HCT116 (cell line): ENCODE measurements around the gene PIP4P1. TPM values are rescaled to one million over a fixed set of nuclear protein-coding genes. Genes with fewer than 3 reads are reported as not detected.

Source experiments
- ATAC-seq: fragments of 200-7000 bp; cut with Tn5 transposase; 2 replicates; pipeline ENCODE4 v1.9.1; 2020; ENCODE audit warnings: mild to moderate bottlenecking, moderate library complexity
- BruUV-seq: library from RNA; stranded (reverse); fragments of 400-500 nt; replicated peaks from 2 replicates; lab custom pipeline; 2021; lab: Mats Ljungman, UMichigan
- CTCF ChIA-PET: fragments of 300-600 bp; sonication (Branson Sonifier 250); formaldehyde crosslinking; loops from one replicate; lab custom pipeline; 2021; ENCODE audit warnings: antibody characterized with exemption; lab: Charles Lee
- POLR2A ChIA-PET: fragments of 300-600, 350-600 bp; sonication (Branson Sonifier 250); formaldehyde crosslinking; loops from one replicate; lab custom pipeline; 2021; ENCODE audit warnings: antibody characterized with exemption; lab: Charles Lee
- RAD21 ChIA-PET, 2 experiments: fragments of 300-600 bp; sonication (Branson Sonifier 250); formaldehyde crosslinking; loops; one replicate each; lab custom pipeline; 2023; ENCODE audit warnings: low total read pairs in 2 of 2; ENCODE audit not compliant: uncharacterized antibody in 2 of 2, unreplicated experiment in 2 of 2, low non-redundant PET in 1 of 2; lab: Charles Lee
- DNase-seq: peaks from one replicate; pipeline ENCODE4 v3.0.0-alpha.2; 2010; ENCODE audit warnings: low read depth, low spot score
- H2AFZ ChIP-seq: fragments of 200-600 bp; shearing (Covaris generic), sonication (generic); 2 replicates; pipeline ENCODE4 v1.6.1; 2017; ENCODE audit warnings: low read depth, mixed run types, mixed read lengths, antibody characterized with exemption, low read length; ENCODE audit not compliant: poor library complexity, severe bottlenecking
- H3K27ac ChIP-seq: 2 replicates; pipeline ENCODE4 v1.5.1; 2012; ENCODE audit warnings: low read depth, low read length
- H3K27me3 ChIP-seq: fragments of 200-600 bp; sonication (generic); 2 replicates; pipeline ENCODE4 v1.6.1; 2016; ENCODE audit warnings: mixed run types, low read length, mixed read lengths; ENCODE audit not compliant: insufficient read depth
- H3K36me3 ChIP-seq, 2 experiments: fragments of 200-500 bp in 1 of 2; fragments of 200-600 bp in 1 of 2; sonication (Bioruptor generic) in 1 of 2; sonication (generic) in 1 of 2; 2 replicates each; pipeline versions ENCODE4 v1.5.1 to v1.6.1; 2014 to 2016; ENCODE audit warnings: low read length in 2 of 2, inconsistent platforms in 1 of 2, mixed read lengths in 1 of 2, mixed run types in 1 of 2; ENCODE audit not compliant: insufficient read depth in 2 of 2, control insufficient read depth in 1 of 2
- H3K4me1 ChIP-seq, 2 experiments: fragments of 200-600 bp in 1 of 2; sonication (generic) in 1 of 2; 2 replicates each; pipeline versions ENCODE4 v1.5.1 to v1.6.1; 2012 to 2017; ENCODE audit warnings: low read length in 2 of 2, inconsistent platforms in 1 of 2, mild to moderate bottlenecking in 1 of 2, mixed read lengths in 1 of 2, mixed run types in 1 of 2, moderate library complexity in 1 of 2; ENCODE audit not compliant: insufficient read depth in 2 of 2, control insufficient read depth in 1 of 2
- H3K4me2 ChIP-seq: fragments of 200-600 bp; sonication (generic); 2 replicates; pipeline ENCODE4 v1.6.1; 2017; ENCODE audit warnings: mixed run types, low read length, mixed read lengths
- H3K4me3 ChIP-seq, 2 experiments: fragments of 200-600 bp in 1 of 2; sonication (generic) in 1 of 2; replicated peaks in 1 of 2; 2 replicates each; pipeline ENCODE4 v1.5.1; 2011 to 2016; ENCODE audit warnings: low read length in 2 of 2, control low read depth in 1 of 2, low read depth in 1 of 2, mild to moderate bottlenecking in 1 of 2, mixed read lengths in 1 of 2, mixed run types in 1 of 2
- H3K79me2 ChIP-seq: fragments of 200-600 bp; sonication (generic); 2 replicates; pipeline ENCODE4 v1.6.1; 2017; ENCODE audit warnings: mild to moderate bottlenecking, mixed run types, low read length, moderate library complexity, mixed read lengths; ENCODE audit not compliant: insufficient read depth
- H3K9ac ChIP-seq: fragments of 200-600 bp; sonication (generic); 2 replicates; pipeline ENCODE4 v1.6.1; 2016; ENCODE audit warnings: low read length, mixed read lengths
- H3K9me2 ChIP-seq: fragments of 200-600 bp; sonication (generic), shearing (Covaris generic); 2 replicates; pipeline ENCODE4 v1.6.1; 2017; ENCODE audit warnings: mixed run types, mild to moderate bottlenecking, moderate library complexity; ENCODE audit not compliant: insufficient read depth
- H3K9me3 ChIP-seq, 2 experiments: fragments of 200-500 bp in 1 of 2; fragments of 200-600 bp in 1 of 2; sonication (Bioruptor generic) in 1 of 2; sonication (generic) in 1 of 2; 2 replicates each; pipeline ENCODE4 v1.6.1; 2014 to 2017; ENCODE audit warnings: low read length in 2 of 2, mixed read lengths in 2 of 2, inconsistent platforms in 1 of 2, low read depth in 1 of 2, mild to moderate bottlenecking in 1 of 2, mixed run types in 1 of 2, moderate library complexity in 1 of 2; ENCODE audit not compliant: control insufficient read depth in 1 of 2, insufficient read depth in 1 of 2
- H4K20me1 ChIP-seq: fragments of 200-600 bp; sonication (generic), shearing (Covaris generic); 2 replicates; pipeline ENCODE4 v1.6.1; 2017; ENCODE audit warnings: mixed run types, mild to moderate bottlenecking, moderate library complexity; ENCODE audit not compliant: insufficient read depth
- CBX3 ChIP-seq: IDR thresholded peaks from 2 replicates; pipeline ENCODE4 v1.6.1; 2012; ENCODE audit warnings: low read depth
- CEBPB ChIP-seq: IDR thresholded peaks from 2 replicates; pipeline ENCODE4 v1.6.1; 2012; ENCODE audit warnings: low read depth
- CTCF ChIP-seq, 3 experiments: fragments of 200-600 bp in 1 of 3; sonication (generic) in 1 of 3; IDR thresholded peaks in 2 of 3; conservative IDR thresholded peaks in 1 of 3; 2 replicates each; pipeline ENCODE4 v1.5.1; 2012 to 2017; ENCODE audit warnings: low read depth in 2 of 3, low read length in 2 of 3, antibody characterized with exemption in 1 of 3, borderline replicate concordance in 1 of 3, control low read depth in 1 of 3, mild to moderate bottlenecking in 1 of 3, mixed read lengths in 1 of 3, mixed run types in 1 of 3, moderate library complexity in 1 of 3; ENCODE audit not compliant: insufficient read depth in 1 of 3
- EZH2 ChIP-seq: fragments of 200-600 bp; sonication (generic); IDR thresholded peaks from 2 replicates; pipeline ENCODE4 v1.6.1; 2017; ENCODE audit warnings: antibody characterized with exemption, mixed run types
- MAX ChIP-seq: IDR thresholded peaks from 2 replicates; pipeline ENCODE4 v1.6.1; 2012
- POLR2A ChIP-seq: IDR thresholded peaks from 2 replicates; pipeline ENCODE4 v1.7.0; 2011; ENCODE audit warnings: borderline replicate concordance; ENCODE audit not compliant: insufficient read depth, insufficient read length; ENCODE audit errors: extremely low read depth
- POLR2AphosphoS5 ChIP-seq: IDR thresholded peaks from 2 replicates; pipeline ENCODE4 v1.6.1; 2011; ENCODE audit warnings: mild to moderate bottlenecking, low read depth, low read length, moderate library complexity
- RAD21 ChIP-seq: IDR thresholded peaks from 2 replicates; pipeline ENCODE4 v1.6.1; 2012; ENCODE audit warnings: low read depth, mild to moderate bottlenecking
- REST ChIP-seq: IDR thresholded peaks from 2 replicates; pipeline ENCODE4 v1.6.1; 2012; ENCODE audit warnings: low read depth
- ZBTB33 ChIP-seq: IDR thresholded peaks from 2 replicates; pipeline ENCODE4 v1.6.1; 2011; ENCODE audit warnings: mild to moderate bottlenecking, low read length, moderate library complexity; ENCODE audit not compliant: insufficient replicate concordance; ENCODE audit errors: extremely low read depth
- intact Hi-C: fragments of 100-400 bp; cut with micrococcal nuclease; formaldehyde crosslinking; loops from 2 replicates; pipeline ENCODE4 v1.10.0; 2022
- total RNA-seq: library from RNA; stranded (reverse); gene quantifications from one replicate; pipeline ENCODE4 v1.2.1, GENCODE V29; 2021; ENCODE audit not compliant: unreplicated experiment

The PIP4P1 gene
- total RNA-seq, 1 experiment from 2014 or later: 35.4 TPM

GRCh38 chr14:20440882-20441281 lies 20.4 kb downstream of the PIP4P1 start:
- peaks cover 1 to 6% of the 10 kb centered on the region in 2 experiments; a peak in 2 of 4 replicates for H3K4me1 ChIP-seq
- no peak for TF ChIP-seq POLR2A
- no peak for TF ChIP-seq POLR2AphosphoS5
- peaks cover 0 to 6% of the 10 kb centered on the region in 2 experiments; a peak in 1 of 4 replicates for H3K36me3 ChIP-seq
- H2AFZ ChIP-seq: no peak overlapping the region
- RAD21 ChIA-PET: no interaction called here
- BruUV-seq: no TSS peak
- H3K9me2 ChIP-seq: no peaks in the 10 kb centered on the region
- no peak overlapping the region for H3K9ac ChIP-seq
- H4K20me1 ChIP-seq: no peaks in the 10 kb centered on the region
- DNase-seq (no peak), ATAC-seq (no peak)
- no peak overlapping the region for H3K4me3 ChIP-seq
- CTCF ChIA-PET: no interaction called here
- POLR2A ChIA-PET: no interaction called here
- H3K9me3 ChIP-seq: no peaks in the 10 kb centered on the region
- no peak overlapping the region for H3K4me2 ChIP-seq
- intact Hi-C loops: no loop called here
- no peak overlapping the region for H3K27ac ChIP-seq
- H3K27me3 ChIP-seq: no peaks in the 10 kb centered on the region
- H3K79me2 ChIP-seq: no peaks in the 10 kb centered on the region

- H3K36me3 ChIP-seq: 0 out of 4 replicates have a peak, but pooled peaks cover 0 to 2% of the 10 kb centered on the region in 2 experiments
- ChIA-PET POLR2A (no interaction called here), RAD21 (no interaction called here)
- no peaks in the 10 kb centered on the region for H4K20me1 ChIP-seq
- no peaks in the 10 kb centered on the region for H3K9me2 ChIP-seq
- no peaks in the 10 kb centered on the region for H3K79me2 ChIP-seq
- H3K27ac ChIP-seq: no peak overlapping the region
- no peak overlapping the region for H2AFZ ChIP-seq
- intact Hi-C loops: no loop called here
- no peak for TF ChIP-seq RAD21
- no peak for TF ChIP-seq ZBTB33
- no peak for TF ChIP-seq CBX3
- no peak for TF ChIP-seq REST
- no peak for TF ChIP-seq CTCF (IDR thresholded peaks at IDR 0.05 in 2 of 3, conservative IDR thresholded peaks at IDR 0.05 in 1 of 3; ENCODE audit: borderline replicate concordance in 1 of 3, insufficient read depth in 1 of 3, low read depth in 2 of 3, low read length in 2 of 3)
- no peak for TF ChIP-seq POLR2AphosphoS5
- no peak for TF ChIP-seq MAX
- no peak for TF ChIP-seq POLR2A
- TF ChIP-seq EZH2: no peak
- TF ChIP-seq CEBPB: no peak
- TF ChIP-seq, all 23 proteins: peak for 0
- DNase-seq (no peak), ATAC-seq (no peak)
- Histone ChIP-seq H3K9me3 (no peaks in the 10 kb centered on the region), H3K4me1 (peaks cover 2 to 7% of the 10 kb centered on the region in 2 experiments; a peak in 2 of 4 replicates), H3K4me2 (no peak overlapping the region), H3K4me3 (no peak overlapping the region), H3K27me3 (no peaks in the 10 kb centered on the region), H3K9ac (no peak overlapping the region)
- no TSS peak for BruUV-seq
- CTCF ChIA-PET: no interaction called here
These were observed 20.8 kb downstream of the PIP4P1 start for GRCh38 chr14:20440465-20440864.
